ENCODE results near the gene LRMDA. TPM values are rescaled to one million over a fixed set of nuclear protein-coding genes. Genes with fewer than 3 reads are reported as not detected.
A peak's percentile ranks its signal among the peaks of the same experiment; 100 is the strongest.

Gene LRMDA
- total RNA-seq, 1 experiment from 2014 or later: 1.2 TPM

DNA sequence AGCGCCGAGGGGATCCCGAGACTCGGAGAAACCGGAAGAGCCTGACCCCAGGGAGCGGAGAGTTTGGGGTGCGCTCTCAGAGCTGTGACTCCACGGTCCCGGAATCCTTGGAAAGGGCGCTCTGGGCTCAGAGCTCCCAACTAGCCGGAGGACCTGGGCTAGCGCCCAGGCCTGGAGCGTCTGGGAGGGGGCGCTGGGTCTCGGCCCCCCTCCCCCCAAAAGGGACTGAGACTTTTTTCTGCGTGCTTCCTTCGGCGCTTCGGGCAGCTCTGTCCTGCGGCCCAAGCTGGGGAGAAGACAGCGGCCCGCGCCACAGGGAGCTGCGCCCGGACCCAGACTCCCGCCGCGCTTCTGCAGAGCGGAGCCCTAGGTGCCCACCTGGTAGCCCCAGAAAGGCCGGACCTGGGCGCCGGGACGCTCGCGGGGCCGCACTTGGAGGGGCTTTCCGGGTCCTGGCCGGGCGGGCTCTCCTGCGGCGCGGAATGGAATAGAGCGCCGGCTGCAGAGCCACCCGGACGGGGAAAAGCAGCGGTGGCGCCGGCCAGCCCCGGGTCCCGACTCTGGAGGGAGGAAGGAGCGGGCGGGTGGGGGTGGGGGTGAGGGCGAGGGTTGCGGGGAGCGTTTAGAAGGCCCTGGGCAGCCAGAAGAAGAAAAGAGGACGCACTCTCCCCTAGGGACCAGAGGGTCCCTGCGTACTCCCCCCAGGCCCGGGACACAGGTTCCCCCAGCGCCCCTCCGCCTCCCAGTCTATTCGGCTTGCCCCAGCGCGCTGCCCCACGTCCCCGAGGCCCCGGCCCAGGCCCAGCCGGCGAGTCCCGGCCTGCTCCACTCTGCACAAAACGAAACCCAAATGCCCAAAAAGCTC lies 34.6 kb upstream of the LRMDA start:
- peaks cover 60% of the 10 kb centered on the region for H3K79me2 ChIP-seq (ENCODE audit: low read length)
- H3K36me3 ChIP-seq (ENCODE audit: low read depth, low read length): no peaks in the 10 kb centered on the region
- CTCF ChIA-PET: interaction anchor here (0.5 to 1.0 kb wide), 4 partner anchors 199 to 1806 kb away, joined by 3 to 13 read pairs (median 4); partner anchors contain the start of gene USP54
- H3K9me2 ChIP-seq (replicated peaks; ENCODE audit: low read length): no peaks in the 10 kb centered on the region
- peak overlapping the region; percentile 80 for H3K9ac ChIP-seq (ENCODE audit: low read length)
- H3K4me3 ChIP-seq (ENCODE audit: low read length): peak overlapping the region; percentile 79
- H4K20me1 ChIP-seq (ENCODE audit: low read length): peaks cover 22% of the 10 kb centered on the region
- POLR2A ChIA-PET (ENCODE audit: unreplicated experiment): interaction anchor here (0.7 kb wide), 1 partner anchor 1990 kb away, joined by 3 read pairs; no protein-coding TSS in a partner anchor
- peaks cover 73% of the 10 kb centered on the region for H3K27me3 ChIP-seq (ENCODE audit: low read length)
- peaks cover 6% of the 10 kb centered on the region; the same call in 1 of the 2 replicates for H3K4me1 ChIP-seq (ENCODE audit: insufficient read depth, low read length)
- H3K9me3 ChIP-seq (ENCODE audit: low read length): no peaks in the 10 kb centered on the region
- peak overlapping the region; percentile 61 for H2AFZ ChIP-seq (ENCODE audit: low read length)
- H3K4me2 ChIP-seq (ENCODE audit: low read length): peak overlapping the region; percentile 84
- peak overlapping the region; percentile 45 for H3K27ac ChIP-seq (ENCODE audit: low read length)
- intact Hi-C loops (cut with micrococcal nuclease): loop anchor here (2.0 to 5.0 kb wide), 2 partner anchors 162 to 210 kb away; partner anchors contain the start of gene COMTD1
- peak; percentile 8 for ATAC-seq
- peak; percentile 66 for DNase-seq
- H3F3A ChIP-seq (ENCODE audit: low read length, unreplicated experiment): no peaks in the 10 kb centered on the region
- TSS peak; percentile 24 for BruUV-seq (replicated peaks)
- TF ChIP-seq EZH2phosphoT487 (IDR thresholded peaks at IDR 0.05; ENCODE audit: borderline replicate concordance, low read length): peak; percentile 84; the same call in 1 of the 2 replicates
- TF ChIP-seq, protein P1, sequence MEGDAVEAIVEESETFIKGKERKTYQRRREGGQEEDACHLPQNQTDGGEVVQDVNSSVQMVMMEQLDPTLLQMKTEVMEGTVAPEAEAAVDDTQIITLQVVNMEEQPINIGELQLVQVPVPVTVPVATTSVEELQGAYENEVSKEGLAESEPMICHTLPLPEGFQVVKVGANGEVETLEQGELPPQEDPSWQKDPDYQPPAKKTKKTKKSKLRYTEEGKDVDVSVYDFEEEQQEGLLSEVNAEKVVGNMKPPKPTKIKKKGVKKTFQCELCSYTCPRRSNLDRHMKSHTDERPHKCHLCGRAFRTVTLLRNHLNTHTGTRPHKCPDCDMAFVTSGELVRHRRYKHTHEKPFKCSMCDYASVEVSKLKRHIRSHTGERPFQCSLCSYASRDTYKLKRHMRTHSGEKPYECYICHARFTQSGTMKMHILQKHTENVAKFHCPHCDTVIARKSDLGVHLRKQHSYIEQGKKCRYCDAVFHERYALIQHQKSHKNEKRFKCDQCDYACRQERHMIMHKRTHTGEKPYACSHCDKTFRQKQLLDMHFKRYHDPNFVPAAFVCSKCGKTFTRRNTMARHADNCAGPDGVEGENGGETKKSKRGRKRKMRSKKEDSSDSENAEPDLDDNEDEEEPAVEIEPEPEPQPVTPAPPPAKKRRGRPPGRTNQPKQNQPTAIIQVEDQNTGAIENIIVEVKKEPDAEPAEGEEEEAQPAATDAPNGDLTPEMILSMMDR (conservative IDR thresholded peaks at IDR 0.05; ENCODE audit: low read depth, low read length): no peak
- peak; percentile 53 for TF ChIP-seq EZH2 (IDR thresholded peaks at IDR 0.05; ENCODE audit: low read length, unreplicated experiment)

GRCh38 chr10:75397496-75398199 lies 33.8 kb upstream of the LRMDA start:
- BruUV-seq (replicated peaks): no TSS peak
- peak overlapping the region; percentile 80 for H3K9ac ChIP-seq (ENCODE audit: low read length)

More at GRCh38 chr10:75397496-75398199, 33.8 kb upstream of the LRMDA start:
- peak overlapping the region; percentile 2; the same call in 1 of the 2 replicates for H2AFZ ChIP-seq (ENCODE audit: low read length)
- intact Hi-C loops (cut with micrococcal nuclease): loop anchor here (2.0 to 5.0 kb wide), 2 partner anchors 163 to 210 kb away; partner anchors contain the start of gene COMTD1
- POLR2A ChIA-PET (ENCODE audit: unreplicated experiment): interaction anchor here (0.7 kb wide), 1 partner anchor 1707 kb away, joined by 5 read pairs; no protein-coding TSS in a partner anchor
- H3K27me3 ChIP-seq (ENCODE audit: low read length): peaks cover 78% of the 10 kb centered on the region
- CTCF ChIA-PET: interaction anchor here (0.7 kb wide), 2 partner anchors 906 to 915 kb away, joined by 3 to 4 read pairs; no protein-coding TSS in a partner anchor
- TF ChIP-seq EZH2phosphoT487 (IDR thresholded peaks at IDR 0.05; ENCODE audit: borderline replicate concordance, low read length) (peak; percentile 94), EZH2 (IDR thresholded peaks at IDR 0.05; ENCODE audit: low read length, unreplicated experiment) (peak; percentile 96)
- TF ChIP-seq, protein P1 (conservative IDR thresholded peaks at IDR 0.05; ENCODE audit: low read depth, low read length): no peak
- H3K4me1 ChIP-seq (ENCODE audit: insufficient read depth, low read length): peaks cover 6% of the 10 kb centered on the region; the same call in 1 of the 2 replicates
- H3K36me3 ChIP-seq (ENCODE audit: low read depth, low read length): no peaks in the 10 kb centered on the region
- H3K4me3 ChIP-seq (ENCODE audit: low read length): peak overlapping the region; percentile 79
- H3K4me2 ChIP-seq (ENCODE audit: low read length): peak overlapping the region; percentile 84
- no peaks in the 10 kb centered on the region for H3F3A ChIP-seq (ENCODE audit: low read length, unreplicated experiment)
- no peak for ATAC-seq
- H3K9me3 ChIP-seq (ENCODE audit: low read length): no peaks in the 10 kb centered on the region
- DNase-seq: peak; percentile 69
- H3K9me2 ChIP-seq (replicated peaks; ENCODE audit: low read length): no peaks in the 10 kb centered on the region
- peaks cover 60% of the 10 kb centered on the region for H3K79me2 ChIP-seq (ENCODE audit: low read length)
- H4K20me1 ChIP-seq (ENCODE audit: low read length): peaks cover 22% of the 10 kb centered on the region
- peak overlapping the region; percentile 41 for H3K27ac ChIP-seq (ENCODE audit: low read length)
